ENCODE results near the gene NEK9. TPM values are rescaled to one million over a fixed set of nuclear protein-coding genes. Genes with fewer than 3 reads are reported as not detected.

The NEK9 gene
- total RNA-seq, 1 experiment from 2014 or later: 56.5 TPM

DNA sequence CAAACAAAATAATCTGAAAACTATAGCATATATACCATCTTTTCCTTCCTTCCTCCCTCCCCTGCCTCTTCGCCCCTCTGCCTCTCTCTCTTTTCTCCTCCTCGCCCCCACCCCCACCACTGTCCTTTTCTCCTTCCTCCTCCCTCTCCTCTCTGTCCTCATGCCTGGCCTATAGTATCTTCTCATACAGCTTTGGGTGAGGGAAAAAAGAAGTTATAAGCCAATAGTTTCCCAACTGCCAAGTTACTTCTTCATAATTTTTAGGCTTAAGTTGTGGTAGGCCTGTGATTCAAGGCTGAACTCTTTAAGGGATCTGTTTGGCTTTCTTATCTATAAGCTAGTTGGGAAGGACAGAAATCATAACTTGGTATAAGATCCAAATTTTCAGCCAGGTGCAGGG, 40.5 kb upstream of the NEK9 start:
- H3K23me2 ChIP-seq (ENCODE audit: insufficient read length, low read depth, low read length, poor library complexity, severe bottlenecking): no peaks in the 10 kb centered on the region
- H3K27me3 ChIP-seq (ENCODE audit: insufficient read depth, low read length): no peaks in the 10 kb centered on the region
- no peak overlapping the region for H4K8ac ChIP-seq (replicated peaks; ENCODE audit: insufficient read length, low read depth, low read length)
- H2AK5ac ChIP-seq (ENCODE audit: insufficient read length, low read length): no peak overlapping the region
- no peaks in the 10 kb centered on the region for H3K4me1 ChIP-seq (ENCODE audit: insufficient read depth, low read length)
- no peak overlapping the region for H4K91ac ChIP-seq (ENCODE audit: insufficient read length, low read depth, low read length)
- H3K79me2 ChIP-seq (ENCODE audit: insufficient read depth, low read length): peaks cover 22% of the 10 kb centered on the region; the same call in 1 of the 2 replicates
- no peak overlapping the region for H3K23ac ChIP-seq (ENCODE audit: insufficient read length, low read depth, low read length)
- no peak overlapping the region for H2BK12ac ChIP-seq (ENCODE audit: insufficient read length, low read depth, low read length)
- no peak overlapping the region for H3K4ac ChIP-seq (ENCODE audit: low read depth, low read length)
- no peak for DNase-seq
- H3K18ac ChIP-seq (ENCODE audit: insufficient read length, low read depth, low read length): no peak overlapping the region
- no peak overlapping the region for H3K56ac ChIP-seq (ENCODE audit: insufficient read length, low read depth, low read length)
- H2AFZ ChIP-seq (ENCODE audit: low read length): no peak overlapping the region
- H3K36me3 Mint-ChIP-seq (ENCODE audit: insufficient read depth in 1 of 3, low read depth in 3 of 3): peaks cover 0 to 3% (median 0%) of the 10 kb centered on the region in 3 experiments; a peak in 1 of 7 replicates
- H4K5ac ChIP-seq (ENCODE audit: insufficient read length, low read depth, low read length): no peak overlapping the region
- H3K27me3 Mint-ChIP-seq (ENCODE audit: low read depth): no peaks in the 10 kb centered on the region
- peaks cover 11 to 14% of the 10 kb centered on the region in 2 experiments for H3K4me1 Mint-ChIP-seq
- H3K27ac ChIP-seq (ENCODE audit: insufficient read length, low read depth, low read length): no peak overlapping the region
- H3K9me3 Mint-ChIP-seq: no peaks in the 10 kb centered on the region
- H2BK15ac ChIP-seq (ENCODE audit: low read depth, low read length): no peak overlapping the region
- no peak overlapping the region for H3K9ac ChIP-seq (ENCODE audit: extremely low read depth, insufficient read length, low read length)
- no peak overlapping the region for H2BK120ac ChIP-seq (ENCODE audit: low read depth, low read length, poor library complexity, severe bottlenecking)
- H3T11ph ChIP-seq (ENCODE audit: low read length): no peak overlapping the region
- H3K4me2 ChIP-seq (ENCODE audit: insufficient read depth, insufficient read length, low read length): no peak overlapping the region
- H3K4me3 Mint-ChIP-seq: no peak overlapping the region
- H4K20me1 ChIP-seq (ENCODE audit: control insufficient read depth, insufficient read depth, insufficient read length): no peaks in the 10 kb centered on the region
- H3K9me3 ChIP-seq (ENCODE audit: control insufficient read depth, low read depth, low read length): no peaks in the 10 kb centered on the region
- no peak overlapping the region for H2BK5ac ChIP-seq (ENCODE audit: insufficient read length, low read length)
- H3K27ac Mint-ChIP-seq: peak overlapping the region in 1 of 3 experiments; percentile 55; a peak in 1 of 7 replicates
- no peak overlapping the region for H2BK20ac ChIP-seq (ENCODE audit: low read depth, low read length, poor library complexity, severe bottlenecking)
- no peak overlapping the region for H3K14ac ChIP-seq (ENCODE audit: insufficient read depth, low read length)
- TF ChIP-seq, protein P1, sequence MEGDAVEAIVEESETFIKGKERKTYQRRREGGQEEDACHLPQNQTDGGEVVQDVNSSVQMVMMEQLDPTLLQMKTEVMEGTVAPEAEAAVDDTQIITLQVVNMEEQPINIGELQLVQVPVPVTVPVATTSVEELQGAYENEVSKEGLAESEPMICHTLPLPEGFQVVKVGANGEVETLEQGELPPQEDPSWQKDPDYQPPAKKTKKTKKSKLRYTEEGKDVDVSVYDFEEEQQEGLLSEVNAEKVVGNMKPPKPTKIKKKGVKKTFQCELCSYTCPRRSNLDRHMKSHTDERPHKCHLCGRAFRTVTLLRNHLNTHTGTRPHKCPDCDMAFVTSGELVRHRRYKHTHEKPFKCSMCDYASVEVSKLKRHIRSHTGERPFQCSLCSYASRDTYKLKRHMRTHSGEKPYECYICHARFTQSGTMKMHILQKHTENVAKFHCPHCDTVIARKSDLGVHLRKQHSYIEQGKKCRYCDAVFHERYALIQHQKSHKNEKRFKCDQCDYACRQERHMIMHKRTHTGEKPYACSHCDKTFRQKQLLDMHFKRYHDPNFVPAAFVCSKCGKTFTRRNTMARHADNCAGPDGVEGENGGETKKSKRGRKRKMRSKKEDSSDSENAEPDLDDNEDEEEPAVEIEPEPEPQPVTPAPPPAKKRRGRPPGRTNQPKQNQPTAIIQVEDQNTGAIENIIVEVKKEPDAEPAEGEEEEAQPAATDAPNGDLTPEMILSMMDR (conservative IDR thresholded peaks at IDR 0.05): no peak
- WGBS (ENCODE audit: extremely low coverage, insufficient read length, low lambda C conversion rate): no CpG with 5 or more reads among the region's 2 CpGs
- H3K79me1 ChIP-seq (ENCODE audit: insufficient read depth, low read depth, low read length, poor library complexity, severe bottlenecking): peaks cover 16% of the 10 kb centered on the region
